Liver (tissue), 9 donors: Measurements from ENCODE around the gene BICDL2. TPM values are rescaled to one million over a fixed set of nuclear protein-coding genes. Genes with fewer than 3 reads are reported as not detected.
A peak's percentile ranks its signal among the peaks of the same experiment; 100 is the strongest.

Experiments used
- DNase-seq: peaks from one replicate; pipeline ENCODE4 v3.0.0-alpha.2; 2017; ENCODE audit warnings: low spot score
- H3K27ac ChIP-seq, 2 donors: one replicate each; pipeline ENCODE4 v1.7.0; 2013; ENCODE audit warnings: inconsistent platforms in 2 of 2, low read length in 2 of 2, control low read depth in 1 of 2, low read depth in 1 of 2, mild to moderate bottlenecking in 1 of 2
- H3K27me3 ChIP-seq, 4 donors: one replicate each; pipeline versions ENCODE4 v1.6.1 to v1.7.0; 2013; ENCODE audit warnings: low read length in 3 of 4, inconsistent platforms in 1 of 4, mild to moderate bottlenecking in 1 of 4, moderate library complexity in 1 of 4; ENCODE audit not compliant: control insufficient read depth in 4 of 4, insufficient read depth in 4 of 4
- H3K36me3 ChIP-seq, 4 donors: one replicate each; pipeline versions ENCODE4 v1.6.1 to v1.7.0; 2013; ENCODE audit warnings: low read length in 3 of 4, mild to moderate bottlenecking in 3 of 4, low read depth in 1 of 4, moderate library complexity in 1 of 4; ENCODE audit not compliant: control insufficient read depth in 4 of 4, insufficient read depth in 3 of 4
- H3K4me1 ChIP-seq, 4 donors: one replicate each; pipeline versions ENCODE4 v1.6.1 to v1.7.0; 2013; ENCODE audit warnings: low read length in 3 of 4, mild to moderate bottlenecking in 3 of 4, moderate library complexity in 1 of 4; ENCODE audit not compliant: control insufficient read depth in 4 of 4, insufficient read depth in 4 of 4
- H3K4me3 ChIP-seq, 3 donors: one replicate each; pipeline versions ENCODE4 v1.6.1 to v1.7.0; 2013; ENCODE audit warnings: low read length in 3 of 3, control low read depth in 1 of 3, low read depth in 1 of 3, mild to moderate bottlenecking in 1 of 3
- H3K9ac ChIP-seq, 2 donors: one replicate each; pipeline ENCODE4 v1.7.0; 2013; ENCODE audit warnings: low read length in 2 of 2, mild to moderate bottlenecking in 2 of 2, moderate library complexity in 2 of 2, control low read depth in 1 of 2, low read depth in 1 of 2
- H3K9me3 ChIP-seq, 4 donors: one replicate each; pipeline versions ENCODE4 v1.6.1 to v1.7.0; 2013; ENCODE audit warnings: low read length in 3 of 4; ENCODE audit not compliant: control insufficient read depth in 4 of 4
- EGR1 ChIP-seq, 2 donors: IDR thresholded peaks; 2 replicates each; pipeline ENCODE4 v1.6.1; 2016 to 2018; ENCODE audit warnings: antibody characterized with exemption in 2 of 2, low read depth in 2 of 2
- FOXA2 ChIP-seq: IDR thresholded peaks from 2 replicates; pipeline ENCODE4 v1.6.1; 2016; ENCODE audit warnings: antibody characterized with exemption
- GABPA ChIP-seq, 2 donors: IDR thresholded peaks in 1 of 2; conservative IDR thresholded peaks in 1 of 2; 2 replicates each; pipeline ENCODE4 v1.6.1; 2016; ENCODE audit warnings: antibody characterized with exemption in 2 of 2, mild to moderate bottlenecking in 1 of 2, moderate library complexity in 1 of 2
- HNF4A ChIP-seq, 2 donors: conservative IDR thresholded peaks; 2 replicates each; pipeline ENCODE4 v1.6.1; 2016; ENCODE audit warnings: antibody characterized with exemption in 2 of 2, mild to moderate bottlenecking in 2 of 2
- JUND ChIP-seq, 2 donors: IDR thresholded peaks; 2 replicates each; pipeline ENCODE4 v1.6.1; 2016; ENCODE audit warnings: antibody characterized with exemption in 2 of 2
- NR2F2 ChIP-seq: IDR thresholded peaks from 2 replicates; pipeline ENCODE4 v1.6.1; 2016; ENCODE audit warnings: antibody characterized with exemption
- RAD21 ChIP-seq, 2 donors: IDR thresholded peaks; 2 replicates each; pipeline ENCODE4 v1.6.1; 2016; ENCODE audit warnings: antibody characterized with exemption in 2 of 2, mild to moderate bottlenecking in 2 of 2
- RXRA ChIP-seq, 2 donors: IDR thresholded peaks; 2 replicates each; pipeline ENCODE4 v1.6.1; 2017 to 2018; ENCODE audit warnings: antibody characterized with exemption in 2 of 2, mild to moderate bottlenecking in 1 of 2
- SP1 ChIP-seq: IDR thresholded peaks from 2 replicates; pipeline ENCODE4 v1.6.1; 2018; ENCODE audit warnings: antibody characterized with exemption, mild to moderate bottlenecking
- TAF1 ChIP-seq: conservative IDR thresholded peaks from 2 replicates; pipeline ENCODE4 v1.6.1; 2016; ENCODE audit warnings: antibody characterized with exemption, mild to moderate bottlenecking
- YY1 ChIP-seq: IDR thresholded peaks from 2 replicates; pipeline ENCODE4 v1.6.1; 2016; ENCODE audit warnings: antibody characterized with exemption, mild to moderate bottlenecking
- WGBS: extraction: QIAGEN DNeasy Blood & Tissue Kit; methylation state at CpG from one replicate; pipeline ENCODE4 v1.1.7; 2013; 5-methylcytosine and 5-hydroxymethylcytosine counted together
- polyA plus RNA-seq, 2 donors: library from polyadenylated mRNA; stranded (reverse) in 1 of 2; unstranded in 1 of 2; fragments of 200-250 nt in 1 of 2; fragments of >200 nt in 1 of 2; fragmentation: Nextera tagmentation in 1 of 2; extraction: Ambion mirVana in 1 of 2; gene quantifications; one replicate each; pipeline versions ENCODE4 v1.2.1 to v1.2.3, GENCODE V29; 2013 to 2015
- total RNA-seq, 2 donors: library from RNA; depleted of rRNA; stranded (reverse); fragments of >200 nt; gene quantifications; one replicate each; pipeline ENCODE4 v1.2.3, GENCODE V29; 2014
- TF ChIP-seq, protein P1 (sequence below): IDR thresholded peaks from 2 replicates; pipeline ENCODE4 v1.6.1; 2016; ENCODE audit warnings: antibody characterized with exemption, mild to moderate bottlenecking
- TF ChIP-seq, protein P2 (sequence below): IDR thresholded peaks from 2 replicates; pipeline ENCODE4 v1.6.1; 2016; ENCODE audit warnings: antibody characterized with exemption
- TF ChIP-seq, protein P3 (sequence below): fragments of 150-350 bp; IDR thresholded peaks from 2 replicates; pipeline ENCODE4 v1.5.1; 2017; ENCODE audit warnings: improper control_type of control experiment, low read depth, low read length; ENCODE audit not compliant: missing input control
- donor health status: healthy.
- donor health status: healthy.
- donor health status: healthy.
- donor health status: healthy.
- donor health status: healthy.

BICDL2 gene
- total and polyA plus RNA-seq, 4 donors, result 0.15 to 0.59 (median 0.33) TPM; not detected in 1

DNA sequence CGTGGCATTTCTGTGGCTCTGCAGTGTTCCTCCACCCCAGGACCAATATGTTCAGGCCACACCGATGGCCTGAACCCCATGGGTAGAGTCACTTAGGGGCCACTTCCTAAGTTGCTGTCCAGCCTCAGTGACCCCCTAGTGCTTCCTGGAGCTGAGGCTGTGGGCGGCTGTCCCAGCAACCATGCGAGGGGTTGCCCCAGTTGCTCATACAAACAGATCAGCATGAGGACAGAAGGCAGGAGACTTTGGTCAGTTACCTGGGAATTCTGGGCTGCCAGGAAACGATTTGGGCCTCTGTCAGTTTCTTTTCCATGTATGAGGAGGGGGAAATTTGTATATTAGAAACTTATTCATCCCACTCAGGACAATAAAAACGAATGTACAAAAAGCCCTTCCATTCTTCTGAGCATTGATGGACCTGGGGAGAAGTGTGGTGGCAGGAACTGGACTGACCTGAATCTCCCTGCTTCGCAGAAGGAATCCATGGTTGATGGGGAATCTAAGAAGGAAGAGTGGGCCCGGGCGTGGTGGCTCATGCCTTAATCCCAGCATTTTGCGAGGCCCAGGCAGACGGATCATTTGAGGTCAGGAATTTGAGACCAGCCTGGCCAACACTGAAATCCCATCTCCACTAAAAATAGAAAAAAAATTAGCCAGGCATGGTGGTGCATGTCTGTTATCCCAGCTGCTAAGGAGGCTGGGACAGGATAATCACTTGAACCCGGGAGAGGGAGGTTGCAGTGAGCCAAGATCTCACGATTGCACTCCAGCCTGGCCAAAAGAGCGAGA lies 23.8 kb upstream of the BICDL2 start:
- 72% methylated on average over 14 of the region's 14 CpGs for WGBS
- TF ChIP-seq, protein P1, sequence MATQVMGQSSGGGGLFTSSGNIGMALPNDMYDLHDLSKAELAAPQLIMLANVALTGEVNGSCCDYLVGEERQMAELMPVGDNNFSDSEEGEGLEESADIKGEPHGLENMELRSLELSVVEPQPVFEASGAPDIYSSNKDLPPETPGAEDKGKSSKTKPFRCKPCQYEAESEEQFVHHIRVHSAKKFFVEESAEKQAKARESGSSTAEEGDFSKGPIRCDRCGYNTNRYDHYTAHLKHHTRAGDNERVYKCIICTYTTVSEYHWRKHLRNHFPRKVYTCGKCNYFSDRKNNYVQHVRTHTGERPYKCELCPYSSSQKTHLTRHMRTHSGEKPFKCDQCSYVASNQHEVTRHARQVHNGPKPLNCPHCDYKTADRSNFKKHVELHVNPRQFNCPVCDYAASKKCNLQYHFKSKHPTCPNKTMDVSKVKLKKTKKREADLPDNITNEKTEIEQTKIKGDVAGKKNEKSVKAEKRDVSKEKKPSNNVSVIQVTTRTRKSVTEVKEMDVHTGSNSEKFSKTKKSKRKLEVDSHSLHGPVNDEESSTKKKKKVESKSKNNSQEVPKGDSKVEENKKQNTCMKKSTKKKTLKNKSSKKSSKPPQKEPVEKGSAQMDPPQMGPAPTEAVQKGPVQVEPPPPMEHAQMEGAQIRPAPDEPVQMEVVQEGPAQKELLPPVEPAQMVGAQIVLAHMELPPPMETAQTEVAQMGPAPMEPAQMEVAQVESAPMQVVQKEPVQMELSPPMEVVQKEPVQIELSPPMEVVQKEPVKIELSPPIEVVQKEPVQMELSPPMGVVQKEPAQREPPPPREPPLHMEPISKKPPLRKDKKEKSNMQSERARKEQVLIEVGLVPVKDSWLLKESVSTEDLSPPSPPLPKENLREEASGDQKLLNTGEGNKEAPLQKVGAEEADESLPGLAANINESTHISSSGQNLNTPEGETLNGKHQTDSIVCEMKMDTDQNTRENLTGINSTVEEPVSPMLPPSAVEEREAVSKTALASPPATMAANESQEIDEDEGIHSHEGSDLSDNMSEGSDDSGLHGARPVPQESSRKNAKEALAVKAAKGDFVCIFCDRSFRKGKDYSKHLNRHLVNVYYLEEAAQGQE, result no peak
- TF ChIP-seq RXRA (IDR thresholded peaks at IDR 0.05), result peak in 1 of 2 donors; percentile 36
- peak; percentile 30 to 72 for TF ChIP-seq HNF4A (conservative IDR thresholded peaks at IDR 0.05)
- no peak for TF ChIP-seq NR2F2
- no peak for TF ChIP-seq TAF1
- TF ChIP-seq SP1, result peak; percentile 27
- no peak for TF ChIP-seq GABPA (IDR thresholded peaks at IDR 0.05 in 1 of 2, conservative IDR thresholded peaks at IDR 0.05 in 1 of 2)
- no peak for TF ChIP-seq FOXA2
- TF ChIP-seq, protein P2, sequence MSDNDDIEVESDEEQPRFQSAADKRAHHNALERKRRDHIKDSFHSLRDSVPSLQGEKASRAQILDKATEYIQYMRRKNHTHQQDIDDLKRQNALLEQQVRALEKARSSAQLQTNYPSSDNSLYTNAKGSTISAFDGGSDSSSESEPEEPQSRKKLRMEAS, result no peak
- TF ChIP-seq RAD21 (IDR thresholded peaks at IDR 0.05), result no peak
- no peak for TF ChIP-seq YY1

DNA sequence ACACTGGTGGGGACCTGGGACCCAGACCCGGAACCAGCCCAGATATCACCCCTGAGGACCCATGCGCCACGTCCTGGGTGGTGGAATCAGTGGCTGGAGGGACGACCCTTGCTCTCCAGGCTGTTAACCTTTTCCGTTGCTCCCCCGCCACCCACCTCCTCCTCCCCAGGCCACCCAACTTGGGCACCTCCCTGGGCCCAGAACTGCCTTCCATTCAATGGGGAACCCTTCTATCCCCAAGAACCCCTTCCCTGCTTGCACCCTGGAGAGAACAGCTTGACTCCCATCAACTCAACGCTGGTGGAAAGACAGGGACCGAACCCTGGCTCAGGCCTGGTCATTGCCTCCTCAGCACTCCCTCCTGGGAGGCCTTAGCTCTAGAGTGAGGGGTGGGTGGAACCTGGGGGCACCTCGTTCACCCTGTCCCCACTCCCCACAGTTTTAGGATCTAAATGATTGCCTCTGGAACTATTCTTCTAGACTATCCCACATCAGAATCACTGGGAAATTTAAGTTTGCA lies 23.0 kb upstream of the BICDL2 start:
- Histone ChIP-seq H3K9ac (peak overlapping the region in 1 of 2 donors; percentile 23), H3K9me3 (no peaks in the 10 kb centered on the region), H3K27me3 (no peaks in the 10 kb centered on the region), H3K4me3 (peak overlapping the region; percentile 2 to 89 (median 21)), H3K36me3 (no peaks in the 10 kb centered on the region), H3K27ac (peak overlapping the region; percentile 85 to 89), H3K4me1 (peaks cover 6 to 22% (median 20%) of the 10 kb centered on the region in 4 donors)
- whole genome bisulfite sequencing, result 46% methylated on average over 9 of the region's 9 CpGs
- no peak for DNase-seq
- TF ChIP-seq, protein P2, result no peak
- TF ChIP-seq, protein P3, sequence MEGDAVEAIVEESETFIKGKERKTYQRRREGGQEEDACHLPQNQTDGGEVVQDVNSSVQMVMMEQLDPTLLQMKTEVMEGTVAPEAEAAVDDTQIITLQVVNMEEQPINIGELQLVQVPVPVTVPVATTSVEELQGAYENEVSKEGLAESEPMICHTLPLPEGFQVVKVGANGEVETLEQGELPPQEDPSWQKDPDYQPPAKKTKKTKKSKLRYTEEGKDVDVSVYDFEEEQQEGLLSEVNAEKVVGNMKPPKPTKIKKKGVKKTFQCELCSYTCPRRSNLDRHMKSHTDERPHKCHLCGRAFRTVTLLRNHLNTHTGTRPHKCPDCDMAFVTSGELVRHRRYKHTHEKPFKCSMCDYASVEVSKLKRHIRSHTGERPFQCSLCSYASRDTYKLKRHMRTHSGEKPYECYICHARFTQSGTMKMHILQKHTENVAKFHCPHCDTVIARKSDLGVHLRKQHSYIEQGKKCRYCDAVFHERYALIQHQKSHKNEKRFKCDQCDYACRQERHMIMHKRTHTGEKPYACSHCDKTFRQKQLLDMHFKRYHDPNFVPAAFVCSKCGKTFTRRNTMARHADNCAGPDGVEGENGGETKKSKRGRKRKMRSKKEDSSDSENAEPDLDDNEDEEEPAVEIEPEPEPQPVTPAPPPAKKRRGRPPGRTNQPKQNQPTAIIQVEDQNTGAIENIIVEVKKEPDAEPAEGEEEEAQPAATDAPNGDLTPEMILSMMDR, result no peak
- TF ChIP-seq, protein P1, result no peak
- TF ChIP-seq SP1 (no peak), EGR1 (IDR thresholded peaks at IDR 0.05; ENCODE audit: low read depth in 2 of 2) (no peak), JUND (IDR thresholded peaks at IDR 0.05) (no peak), NR2F2 (peak; percentile 4)

More for the DNA sequence above, 23.8 kb upstream of the BICDL2 start:
- H3K9me3 ChIP-seq, result no peaks in the 10 kb centered on the region
- H3K27ac ChIP-seq, result peak overlapping the region; percentile 85 to 89
- H3K4me3 ChIP-seq, result no peak overlapping the region
- H3K36me3 ChIP-seq, result no peaks in the 10 kb centered on the region
- H3K27me3 ChIP-seq, result no peaks in the 10 kb centered on the region
- H3K9ac ChIP-seq, result no peak overlapping the region
- peaks cover 6 to 26% (median 22%) of the 10 kb centered on the region in 4 donors for H3K4me1 ChIP-seq
- no peak for DNase-seq
